Measurements from ENCODE around the gene YPEL2. TPM values are rescaled to one million over a fixed set of nuclear protein-coding genes. Genes with fewer than 3 reads are reported as not detected.

YPEL2 gene
- polyA plus RNA-seq, 1 of the 3 experiments (the other 2 are of a cell fraction), result 3.2 TPM

- Histone ChIP-seq H3K4me3 (ENCODE audit: low read depth in 2 of 2, low read length in 1 of 2) (no peak overlapping the region), H3K9ac (no peak overlapping the region), H3K4me1 (ENCODE audit: control insufficient read depth in 1 of 2, insufficient read depth in 2 of 2, low read depth in 1 of 2, low read length in 1 of 2) (peaks cover 0 to 2% of the 10 kb centered on the region in 2 experiments; a peak in 1 of 4 replicates), H2AFZ (ENCODE audit: low read depth) (no peak overlapping the region), H4K20me1 (ENCODE audit: insufficient read depth) (no peaks in the 10 kb centered on the region), H3K27me3 (ENCODE audit: insufficient read depth) (no peaks in the 10 kb centered on the region), H3K79me2 (ENCODE audit: insufficient read depth) (no peaks in the 10 kb centered on the region), H3K4me2 (no peak overlapping the region), H3K9me2 (no peaks in the 10 kb centered on the region), H3F3A (replicated peaks; ENCODE audit: insufficient read depth) (no peaks in the 10 kb centered on the region), H3K27ac (ENCODE audit: low read depth in 2 of 2, low read length in 1 of 2) (no peak overlapping the region), H3K36me3 (replicated peaks in 1 of 2; ENCODE audit: control insufficient read depth in 1 of 2, insufficient read depth in 2 of 2, low read length in 1 of 2) (no peaks in the 10 kb centered on the region), H3K9me3 (no peaks in the 10 kb centered on the region)
- WGBS (ENCODE audit: low lambda C conversion rate), result 86% methylated on average over 4 of the region's 4 CpGs
- ChIA-PET POLR2A (interaction anchor here (1.0 kb wide), 1 partner anchor 113 kb away, joined by 5 read pairs; no protein-coding TSS in a partner anchor), CTCF (interaction anchor here (1.0 to 27.0 kb wide), 6 partner anchors 15 to 128 kb away, joined by 3 to 569 read pairs (median 80); partner anchors contain the start of genes DHX40 and YPEL2)
- no peak for TF ChIP-seq SIN3A (IDR thresholded peaks at IDR 0.05; ENCODE audit: borderline replicate concordance, low read depth, low read length)
- no peak for TF ChIP-seq USF2 (IDR thresholded peaks at IDR 0.05; ENCODE audit: borderline replicate concordance, low read depth, low read length)
- TF ChIP-seq RAD21 (IDR thresholded peaks at IDR 0.05; ENCODE audit: low read length), result no peak
- TF ChIP-seq GABPA (IDR thresholded peaks at IDR 0.05; ENCODE audit: low read depth), result no peak
- no peak for TF ChIP-seq NRF1 (IDR thresholded peaks at IDR 0.05; ENCODE audit: low read depth, low read length)
- no peak for TF ChIP-seq CTCF (IDR thresholded peaks at IDR 0.05)
- no peak for TF ChIP-seq REST (IDR thresholded peaks at IDR 0.05; ENCODE audit: low read depth, low read length)
- TF ChIP-seq RFX5 (IDR thresholded peaks at IDR 0.05; ENCODE audit: low read length), result no peak
- TF ChIP-seq YY1 (IDR thresholded peaks at IDR 0.05; ENCODE audit: low read depth), result no peak
- TF ChIP-seq PBX3 (IDR thresholded peaks at IDR 0.05), result no peak
- no peak for TF ChIP-seq JUND (IDR thresholded peaks at IDR 0.05)
- TF ChIP-seq TEAD4 (IDR thresholded peaks at IDR 0.05; ENCODE audit: borderline replicate concordance, insufficient read depth), result no peak
- no peak for TF ChIP-seq POLR2AphosphoS5 (IDR thresholded peaks at IDR 0.05; ENCODE audit: low read depth, low read length)
- TF ChIP-seq TAF1 (IDR thresholded peaks at IDR 0.05; ENCODE audit: borderline replicate concordance, low read depth, low read length), result no peak
- TF ChIP-seq IRF3 (IDR thresholded peaks at IDR 0.05; ENCODE audit: low read depth, low read length), result no peak
- no peak for TF ChIP-seq FOXJ3 (CRISPR knock-in tag; IDR thresholded peaks at IDR 0.05)
- no peak for TF ChIP-seq TCF12 (IDR thresholded peaks at IDR 0.05)
- TF ChIP-seq MXI1 (IDR thresholded peaks at IDR 0.05; ENCODE audit: low read depth, low read length), result no peak
- DNase-seq, result no peak
These were observed 111.7 kb downstream of the YPEL2 start for GRCh38 chr17:59443106-59443505.

All from SK-N-SH (cell line).